Inferior parietal cortex (tissue), 1 donor: ENCODE measurements around the gene KRTAP5-2.

Source experiments
- DNase-seq: peaks from one replicate; pipeline ENCODE4 v3.0.0-alpha.2; 2016; ENCODE audit errors: extremely low spot score

The KRTAP5-2 gene

DNA sequence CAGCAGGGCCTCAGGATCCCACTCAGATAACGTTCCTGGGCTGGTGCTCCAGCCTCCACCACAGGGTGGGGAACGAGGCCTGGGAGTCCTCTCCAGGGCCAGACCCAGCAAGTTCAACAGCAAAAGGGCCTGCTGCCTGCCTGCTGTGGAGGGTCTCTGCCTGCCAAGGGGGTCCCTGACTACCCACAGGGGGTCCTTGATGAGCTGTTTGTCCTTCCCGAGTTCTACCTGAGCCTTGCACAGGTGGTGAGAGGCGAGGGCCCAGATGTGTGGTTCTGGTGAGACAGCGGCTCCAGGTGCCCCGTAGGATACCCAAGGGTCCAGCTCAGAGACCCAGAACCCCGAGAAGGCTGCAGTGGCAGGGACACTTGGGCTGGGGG, 30.4 kb downstream of the KRTAP5-2 start:
- DNase-seq, result no peak

DNA sequence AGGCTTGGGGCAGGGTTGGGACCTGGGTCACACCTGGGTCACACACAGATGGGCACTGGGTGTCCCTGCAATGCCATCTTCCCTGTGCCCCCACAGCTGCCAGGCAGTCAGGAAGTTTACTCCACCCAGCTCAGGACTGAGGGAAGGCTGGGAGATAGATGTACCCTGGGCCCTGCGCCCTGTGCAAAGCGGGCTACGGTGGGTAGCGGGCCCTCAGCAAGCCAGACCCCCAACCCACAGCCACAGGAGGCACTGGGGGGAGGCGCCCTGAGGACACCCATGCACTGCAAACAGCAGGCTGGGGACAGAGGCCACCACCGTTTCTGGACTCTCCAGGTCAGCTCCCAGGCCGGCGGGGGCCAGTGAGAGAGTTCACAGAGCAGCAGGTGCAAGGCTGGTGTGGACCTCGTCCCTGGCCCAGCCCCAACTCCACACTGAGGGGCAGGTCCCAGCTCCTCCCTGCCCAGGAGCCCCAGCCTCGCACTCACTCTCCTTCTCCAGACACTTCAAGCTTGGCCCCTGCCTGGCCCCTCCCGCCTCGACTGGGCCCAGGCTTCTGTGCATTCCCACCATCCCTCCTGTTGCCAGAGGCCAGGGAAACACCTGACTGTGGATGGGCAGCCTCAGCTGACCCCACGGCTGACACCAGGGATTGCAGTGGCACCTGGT, 30.9 kb downstream of the KRTAP5-2 start:
- no peak for DNase-seq

DNA sequence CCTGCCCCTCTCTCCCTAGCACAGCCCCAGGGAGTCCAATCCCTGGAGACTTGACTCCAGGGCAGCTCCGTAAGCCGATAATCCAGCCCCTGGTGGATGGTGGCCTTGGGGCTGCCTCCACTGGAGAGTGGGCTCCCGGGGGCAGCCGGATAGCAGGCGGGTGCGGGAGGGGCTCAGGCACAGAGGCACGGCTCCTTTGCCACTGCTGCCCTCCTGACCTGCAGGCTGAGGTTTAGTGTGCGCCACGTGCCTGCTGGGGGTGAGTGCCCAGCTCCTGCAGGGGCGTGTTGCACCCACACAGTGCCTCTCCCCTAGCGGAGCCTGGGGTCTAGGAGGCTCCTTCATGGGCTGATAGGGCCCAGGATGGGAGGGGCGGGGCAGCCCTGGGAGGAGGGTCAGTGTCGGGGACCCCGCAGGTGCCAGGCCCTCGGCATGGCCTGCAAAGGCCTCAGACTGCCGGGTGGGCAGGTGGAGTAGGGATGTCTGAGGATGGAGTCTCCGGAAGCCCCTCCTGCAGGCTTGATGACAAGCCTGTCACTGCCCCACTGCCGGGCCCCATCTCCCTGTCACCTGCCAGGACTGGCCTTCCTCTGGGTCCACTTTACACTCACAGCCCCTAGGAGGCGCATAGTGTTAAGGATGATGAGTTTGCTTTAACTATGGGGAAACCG, 31.6 kb downstream of the KRTAP5-2 start:
- DNase-seq, result no peak

DNA sequence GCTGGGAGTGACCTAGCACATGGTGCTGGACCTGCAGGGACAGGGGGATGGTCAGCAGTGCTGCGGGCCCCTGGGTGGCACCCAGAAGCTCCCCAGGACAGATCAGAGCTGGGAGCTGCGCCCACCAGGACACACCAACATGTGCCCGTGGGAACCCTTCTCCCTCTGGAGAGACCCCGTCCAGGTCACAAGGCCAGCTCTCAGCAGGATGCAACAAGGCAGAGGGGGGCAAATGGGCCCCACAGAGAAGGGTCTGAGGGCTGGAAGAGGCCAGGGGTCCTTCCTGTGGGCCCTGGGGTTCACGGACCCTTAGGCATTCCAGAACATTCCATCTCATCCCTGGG, 32.2 kb downstream of the KRTAP5-2 start:
- DNase-seq, result no peak

DNA sequence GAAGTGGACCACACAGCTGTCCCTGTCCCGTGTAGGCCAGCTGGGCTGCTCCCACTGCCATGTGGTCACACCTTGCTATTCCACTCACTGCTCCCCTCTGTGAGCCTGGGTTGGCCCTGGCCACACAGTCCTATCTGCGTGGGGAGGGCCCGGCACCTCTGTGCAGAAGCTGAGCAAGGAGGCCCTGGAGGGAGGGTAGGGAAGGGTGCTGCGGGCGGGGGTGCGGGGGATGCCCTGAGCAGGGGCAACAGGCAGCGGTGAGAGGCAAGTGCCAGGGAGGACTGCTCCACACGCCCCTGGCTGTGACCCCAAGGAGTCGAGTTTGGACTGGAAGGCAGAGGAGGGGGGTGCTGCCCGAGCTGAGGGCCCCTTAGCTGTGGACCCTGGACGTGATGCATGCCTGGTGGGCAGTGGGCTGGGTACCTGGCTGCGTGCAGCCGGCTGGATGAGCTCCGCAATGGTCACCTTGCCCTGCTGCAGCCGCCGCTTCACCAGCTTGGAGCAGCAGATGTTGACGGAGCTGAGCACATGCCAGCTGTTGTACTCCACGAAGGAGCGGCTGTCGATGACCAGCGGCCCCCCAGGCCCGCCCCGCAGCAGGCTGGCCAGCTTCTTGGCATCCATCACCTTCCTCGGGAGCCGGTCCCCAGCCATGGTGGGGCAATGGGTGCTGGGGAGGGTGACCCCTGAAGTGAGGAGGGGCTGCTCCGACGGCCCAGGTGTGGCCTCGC, 32.8 kb downstream of the KRTAP5-2 start:
- DNase-seq, result no peak

DNA sequence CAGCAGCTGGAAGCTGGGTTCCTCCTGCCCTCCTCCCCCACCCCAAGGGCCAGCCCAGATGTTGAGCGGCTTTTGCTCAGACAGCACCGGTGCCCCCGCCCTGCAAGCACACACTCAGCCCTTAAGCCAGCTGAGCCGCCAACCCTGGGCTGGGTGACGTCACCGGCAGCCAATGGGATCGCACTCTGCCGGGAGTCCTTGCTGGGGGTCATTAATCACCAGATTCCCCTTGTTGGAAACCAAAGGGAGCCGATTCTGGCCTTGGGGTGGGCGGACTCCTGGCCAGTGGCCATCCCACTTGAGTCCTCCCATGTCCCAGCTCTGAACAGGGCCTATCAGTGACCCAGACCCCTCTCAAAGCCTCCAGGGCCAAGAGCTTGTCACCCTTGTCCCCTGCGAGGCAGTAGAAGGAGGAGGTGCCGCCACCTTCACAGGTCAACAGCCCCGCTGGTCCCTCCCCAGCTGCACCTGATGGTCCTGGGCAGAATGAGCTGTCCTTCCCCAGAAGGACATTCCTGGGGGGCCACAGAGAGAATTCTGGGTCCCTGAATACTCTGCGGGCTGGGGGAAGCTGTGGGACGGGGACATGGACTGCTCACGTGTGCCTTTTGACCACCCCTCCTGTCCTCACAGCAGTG, 33.4 kb downstream of the KRTAP5-2 start:
- DNase-seq, result no peak

DNA sequence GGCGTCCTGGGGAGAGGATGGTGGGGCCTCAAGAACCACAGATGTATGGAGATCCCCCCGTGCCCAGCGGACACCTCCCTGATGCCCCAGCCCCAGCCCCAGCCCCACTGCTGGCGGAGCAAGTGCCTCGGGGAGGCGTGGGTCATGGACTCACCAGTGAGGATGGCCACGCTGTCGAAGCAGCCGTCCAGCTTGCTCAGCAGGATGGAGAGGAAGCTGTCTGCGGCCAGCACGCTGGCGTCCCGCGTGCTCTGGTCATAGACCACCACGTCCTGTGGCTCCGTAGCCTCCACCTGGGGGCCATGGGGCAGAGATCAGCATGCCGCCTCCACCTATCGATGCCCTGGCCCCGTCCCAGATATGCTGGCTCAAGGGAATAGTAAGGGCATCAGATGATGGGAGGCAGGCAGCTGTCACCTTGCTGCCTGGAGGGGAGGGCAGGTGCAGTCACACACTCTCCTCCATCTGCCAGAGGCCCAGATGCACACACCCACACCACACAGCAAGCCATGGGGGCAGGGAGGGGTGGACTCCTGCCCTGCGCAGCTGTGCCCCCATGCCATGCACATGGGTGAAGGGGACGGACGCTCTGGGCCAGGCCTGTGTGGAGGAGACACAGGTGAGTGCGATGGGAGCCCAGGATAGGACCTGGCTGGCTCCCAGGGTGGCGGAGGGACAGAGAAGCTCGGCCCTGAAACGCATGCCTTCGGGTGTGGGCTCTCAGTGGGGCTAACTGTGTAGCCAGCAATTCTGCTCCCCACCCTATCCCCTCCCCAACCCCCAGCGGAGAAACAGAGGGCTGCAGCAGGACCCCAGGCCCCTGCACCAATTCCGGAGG, 34.2 kb downstream of the KRTAP5-2 start:
- no peak for DNase-seq

DNA sequence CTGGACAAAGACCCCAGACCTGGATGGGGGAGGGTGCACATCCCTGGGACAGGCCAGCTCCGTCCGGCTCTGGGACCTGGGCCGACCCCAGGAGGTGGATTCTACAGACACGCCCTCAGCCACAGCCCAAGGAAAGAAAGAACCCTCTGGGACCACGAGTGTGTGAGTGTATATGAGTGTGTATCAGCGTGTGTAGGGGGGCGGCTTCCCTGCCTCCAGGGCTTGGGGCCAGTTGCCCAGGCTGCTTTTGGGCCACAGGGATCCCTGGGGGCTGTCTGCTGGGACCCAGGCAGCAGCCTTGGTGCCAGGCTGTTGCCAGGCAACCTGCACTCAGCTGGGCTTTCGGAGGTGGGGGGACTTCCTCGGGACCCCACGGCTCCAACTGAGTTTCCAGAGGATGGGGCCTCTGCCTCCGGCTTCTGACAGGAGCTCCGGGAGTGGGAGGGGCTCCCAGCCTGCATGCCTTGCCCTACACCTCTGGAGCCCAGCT, 34.9 kb downstream of the KRTAP5-2 start:
- no peak for DNase-seq

DNA sequence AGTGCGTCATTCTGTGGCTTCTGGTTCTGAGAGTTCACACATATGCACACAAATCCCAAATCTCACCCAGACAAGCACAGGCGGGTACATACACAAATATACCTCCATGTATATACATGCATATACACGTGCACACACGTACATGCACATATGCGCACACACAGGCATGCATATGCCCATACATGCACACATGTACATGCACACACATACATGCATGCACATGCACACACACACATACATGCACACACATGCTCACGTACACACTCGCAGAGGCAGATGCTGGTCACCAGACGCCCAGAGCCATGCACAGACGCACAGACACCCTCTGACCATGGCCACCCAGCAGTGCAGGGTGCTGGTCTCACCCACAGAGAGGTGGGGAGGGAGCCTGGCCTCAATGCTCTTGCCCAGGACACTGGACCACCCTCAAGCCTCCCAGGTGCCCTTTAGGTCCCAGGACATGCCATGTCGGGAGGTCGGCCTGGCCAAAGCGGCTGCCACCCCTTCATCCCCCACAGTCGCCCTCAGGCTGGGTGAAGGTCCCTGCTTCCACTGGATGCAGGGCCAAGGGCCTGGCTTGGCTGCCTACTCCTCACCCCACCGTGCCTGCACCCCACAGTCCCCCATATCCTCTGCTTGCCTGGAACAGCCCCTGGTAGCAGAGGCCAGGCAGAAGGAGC, 35.5 kb downstream of the KRTAP5-2 start:
- DNase-seq, result no peak

DNA sequence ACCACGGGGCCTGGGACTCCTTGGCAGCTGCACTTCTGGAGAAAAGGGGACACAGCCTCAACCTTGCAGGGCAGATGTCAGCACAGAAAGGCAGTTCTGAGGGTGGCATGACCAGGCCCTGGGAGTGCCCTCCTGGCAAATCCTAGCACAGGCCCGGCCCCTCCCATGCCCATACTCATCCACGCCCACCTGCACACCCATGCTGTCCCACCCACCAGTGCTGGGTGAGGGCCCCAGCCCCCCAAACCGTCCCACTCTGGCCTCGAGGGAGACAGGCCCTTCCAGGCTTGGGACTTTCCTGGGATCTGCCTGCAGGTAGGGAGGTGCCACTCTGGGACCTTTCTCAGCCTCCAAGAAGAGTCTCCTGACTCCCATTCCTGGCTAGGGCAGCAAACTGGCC, 36.1 kb downstream of the KRTAP5-2 start:
- DNase-seq, result no peak

DNA sequence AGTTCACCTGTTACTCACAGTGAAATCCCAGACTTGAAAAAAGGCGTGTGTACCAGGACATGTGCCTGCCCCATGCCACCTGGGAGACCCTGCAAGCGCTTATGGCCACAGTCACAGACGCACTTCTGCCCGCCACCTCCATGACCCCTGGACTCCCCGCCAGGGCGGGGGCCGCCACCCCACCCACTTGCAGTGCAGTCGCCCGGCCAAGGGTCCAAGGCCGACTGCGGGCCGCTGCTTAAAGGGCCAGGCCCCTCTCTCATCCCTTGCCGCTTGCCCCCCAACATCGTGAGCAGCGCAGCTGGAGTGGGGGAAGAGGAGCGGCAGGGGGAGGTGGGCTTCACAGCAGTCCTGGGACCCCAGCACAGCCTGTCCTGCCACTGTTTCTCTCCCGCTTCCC, 36.8 kb downstream of the KRTAP5-2 start:
- DNase-seq, result no peak

DNA sequence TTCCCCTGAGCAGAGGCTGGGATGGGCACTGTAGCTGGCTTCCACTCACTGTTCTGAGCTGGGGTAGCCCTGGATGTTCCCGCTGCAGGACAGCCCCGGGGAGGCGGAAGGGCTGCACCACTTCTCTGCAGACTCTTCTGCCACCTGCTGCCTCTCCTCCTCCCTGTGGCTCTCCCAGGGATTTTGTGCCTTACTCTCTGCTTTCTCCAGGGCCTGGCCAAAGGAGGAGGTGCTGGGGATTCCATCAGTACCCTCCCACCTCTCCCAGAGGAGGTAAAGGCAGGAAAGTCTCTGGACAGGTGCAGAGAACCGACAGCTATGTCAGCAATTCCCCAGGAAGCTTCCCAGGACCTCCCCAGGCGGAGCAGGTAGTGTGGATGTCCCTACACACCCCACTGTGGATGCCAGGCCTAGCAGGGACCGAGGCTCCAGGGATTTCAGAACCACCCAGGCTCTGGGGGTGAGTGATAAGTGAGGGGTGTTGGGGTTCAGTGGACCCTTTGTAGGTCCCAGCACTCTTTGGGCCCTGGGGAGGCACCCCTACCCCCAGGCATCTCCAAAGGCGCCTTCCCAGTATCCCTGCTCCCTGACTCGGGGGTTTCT, 37.3 kb downstream of the KRTAP5-2 start:
- no peak for DNase-seq

DNA sequence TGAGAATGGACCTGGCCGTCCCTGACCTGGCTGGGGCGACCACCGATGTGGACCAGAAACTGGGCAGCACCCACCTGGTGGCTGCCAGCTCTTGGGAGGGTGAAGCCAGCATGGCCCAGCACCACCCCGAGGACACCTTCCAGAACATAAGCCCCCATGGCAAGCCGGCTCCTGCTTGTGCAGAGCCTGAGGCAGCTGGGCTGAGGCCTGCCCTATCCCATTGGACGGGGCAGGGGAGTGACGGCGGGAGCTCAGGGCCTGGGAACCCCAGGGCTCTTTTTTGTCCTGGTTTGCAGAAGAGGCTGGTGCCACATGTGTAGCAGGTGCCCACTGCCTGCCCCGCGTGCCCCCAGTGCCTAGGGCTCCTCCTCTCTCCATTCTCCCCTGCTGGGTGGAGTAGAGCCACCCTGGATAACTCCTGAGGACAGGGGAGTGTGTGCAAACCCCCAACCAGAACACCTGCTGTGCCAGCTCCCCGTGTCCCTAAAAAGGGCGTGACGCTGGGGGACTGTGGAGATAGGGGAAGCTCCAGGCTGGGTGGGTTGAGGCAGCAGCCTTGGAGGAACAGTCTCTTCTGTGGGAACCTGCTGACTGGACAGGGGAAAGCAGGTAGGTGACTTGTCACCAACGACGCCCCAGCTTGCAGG, 38.0 kb downstream of the KRTAP5-2 start:
- DNase-seq, result no peak

DNA sequence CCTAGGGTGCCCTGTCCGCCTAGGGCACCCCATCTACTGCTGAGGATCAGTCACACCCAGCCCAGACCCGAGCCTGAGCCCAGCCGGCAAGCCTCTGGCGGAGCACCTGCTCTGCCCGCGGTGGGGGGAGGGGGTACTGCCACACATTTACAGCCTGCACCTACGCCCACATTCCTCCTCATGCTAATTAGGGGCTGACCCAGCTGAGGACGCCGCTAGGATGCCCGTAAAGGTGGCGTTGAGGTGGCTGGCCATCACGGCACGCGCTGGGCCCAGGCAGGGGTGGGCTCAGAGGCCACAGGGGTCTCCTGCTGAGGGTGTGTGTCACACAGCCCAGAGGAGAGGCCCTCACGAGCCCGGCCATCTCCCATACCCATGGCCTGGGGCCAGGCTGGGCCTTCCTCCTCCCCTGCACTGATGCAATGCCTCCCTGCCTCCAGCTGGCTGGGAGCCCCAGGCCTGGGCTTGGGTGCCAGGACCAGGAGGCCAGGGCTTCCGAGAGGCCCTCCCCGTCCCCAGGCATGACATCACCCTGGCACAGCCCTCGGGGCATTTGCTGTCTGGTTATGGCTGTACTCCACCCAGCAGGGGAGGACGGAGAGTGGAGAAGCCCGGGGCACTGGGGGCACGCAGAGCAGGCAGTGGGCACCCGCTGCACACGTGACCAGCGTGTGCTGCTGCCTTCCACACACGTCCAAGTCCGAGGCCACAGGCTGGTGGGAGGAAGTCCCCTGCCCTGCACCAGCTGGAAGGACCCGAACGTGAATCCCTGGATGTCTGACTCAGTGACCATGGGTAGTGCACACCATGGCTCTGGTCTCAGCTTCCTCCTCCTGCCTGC, 38.8 kb downstream of the KRTAP5-2 start:
- DNase-seq, result peak; percentile 86

DNA sequence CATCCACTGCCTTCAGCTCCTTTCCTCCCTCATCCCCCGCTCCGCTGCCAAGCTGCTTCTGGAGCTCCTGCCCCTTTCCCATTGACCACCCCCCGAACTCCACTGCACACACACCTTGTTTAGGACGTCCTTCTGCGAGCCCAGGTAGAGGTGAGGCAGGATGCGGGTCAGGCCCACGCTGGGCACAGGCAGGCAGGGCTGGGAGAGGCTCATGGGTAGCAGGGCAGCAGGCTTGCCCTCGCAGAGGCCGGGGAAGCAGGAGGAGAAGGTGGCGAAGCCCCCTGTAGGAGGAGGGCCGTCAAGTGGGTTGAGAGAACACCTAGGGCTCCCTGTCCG, 39.4 kb downstream of the KRTAP5-2 start:
- no peak for DNase-seq

DNA sequence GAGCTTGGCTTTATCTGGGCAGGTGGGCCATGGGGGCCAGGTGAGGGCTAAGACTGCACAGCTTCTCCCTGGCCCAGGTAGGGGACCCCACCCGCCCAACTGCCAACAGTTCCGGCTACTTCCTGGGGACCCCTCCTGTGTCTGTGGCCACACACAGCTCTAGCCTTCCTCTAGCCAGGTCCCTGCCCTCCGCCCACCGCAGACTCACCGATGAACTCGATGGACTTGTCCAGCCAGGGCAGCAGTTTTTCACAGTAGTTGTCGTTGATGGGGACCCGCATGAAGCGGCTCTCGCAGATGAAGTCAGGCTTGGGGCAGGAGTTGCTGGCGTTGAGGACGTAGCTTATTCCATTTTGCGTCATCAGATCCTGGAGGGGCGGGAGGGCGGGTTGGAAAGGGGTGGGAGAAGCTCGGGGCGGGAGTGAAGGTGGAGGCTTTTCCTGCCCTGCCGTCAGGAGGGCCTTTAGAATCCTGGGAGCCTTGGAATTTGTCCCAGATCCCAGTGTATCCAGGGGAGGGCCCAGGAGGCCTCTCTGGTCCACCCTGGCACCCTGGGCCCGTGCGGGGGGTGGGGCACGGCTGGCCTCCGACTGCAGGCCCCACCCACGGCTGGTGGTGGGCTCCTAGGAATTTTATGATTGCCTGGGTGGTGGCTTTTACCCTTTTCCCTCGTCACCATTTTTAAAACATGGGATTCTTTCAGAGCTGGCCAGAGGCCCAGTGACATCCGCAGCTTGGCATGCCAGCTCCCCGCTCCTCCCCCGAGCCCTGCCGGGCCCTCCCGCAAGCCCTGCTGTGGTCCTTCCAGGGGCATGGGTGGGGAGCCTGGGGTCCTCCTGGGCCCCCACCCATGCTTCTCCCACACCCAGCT, 40.0 kb downstream of the KRTAP5-2 start:
- DNase-seq, result no peak

DNA sequence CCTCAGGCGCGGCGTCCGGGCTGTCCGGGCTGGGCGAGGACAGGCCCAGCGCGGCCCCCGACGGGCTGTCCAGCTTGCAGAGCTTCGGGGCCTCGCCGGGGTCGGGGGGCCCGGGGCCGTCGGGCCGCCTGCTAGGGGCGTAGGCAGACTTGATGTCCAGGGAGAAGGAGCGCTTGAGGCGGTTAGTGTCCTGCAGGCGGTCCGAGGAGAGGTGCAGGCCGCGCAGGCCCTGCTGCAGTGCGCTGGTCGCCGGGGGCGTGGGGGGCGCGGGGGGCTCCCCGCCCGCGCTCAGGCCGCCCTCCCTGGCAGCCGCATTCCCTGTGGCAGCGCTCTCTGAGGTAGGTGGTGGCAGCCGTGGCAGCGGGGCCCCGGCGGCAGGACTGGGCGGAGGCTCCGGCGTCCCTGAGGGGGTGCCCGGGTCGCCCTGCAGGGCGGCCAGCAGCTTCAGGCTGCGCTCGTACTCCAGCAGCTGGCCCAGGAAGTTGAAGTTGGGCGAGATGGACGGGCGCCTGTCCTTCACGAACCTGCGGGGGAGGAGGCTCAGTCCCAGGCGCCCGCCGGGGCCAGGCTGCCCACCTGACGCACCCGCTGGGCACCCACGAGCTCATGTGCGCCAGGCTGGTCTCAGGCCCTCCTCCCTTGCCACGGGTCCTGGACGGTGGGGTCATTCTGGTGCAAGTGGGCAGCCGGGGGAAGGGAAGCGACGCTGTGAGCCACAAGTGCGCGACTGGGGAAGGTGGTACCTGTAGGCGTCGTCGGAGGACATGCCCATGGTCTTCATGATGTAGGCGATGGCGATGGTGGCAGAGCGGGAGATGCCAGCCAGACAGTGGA, 40.8 kb downstream of the KRTAP5-2 start:
- DNase-seq, result no peak
